Tibial artery (tissue), 4 donors: Measurements from ENCODE around the gene FBF1.

Experiments used
- DNase-seq, 2 donors: peaks; one replicate each; pipeline ENCODE4 v3.0.0-alpha.2; 2019
- H3K27ac ChIP-seq, 2 donors: fragments of 200-600 bp; sonication (generic) in 1 of 2; 1 replicate in 1 of 2; 2 replicates in 1 of 2; pipeline ENCODE4 v1.5.1; 2018 to 2019; ENCODE audit warnings: mild to moderate bottlenecking in 1 of 2
- H3K27me3 ChIP-seq, 2 donors: fragments of 200-600 bp; sonication (generic) in 1 of 2; one replicate each; pipeline versions ENCODE4 v1.5.1 to v1.6.0; 2016 to 2019
- H3K36me3 ChIP-seq, 3 donors: fragments of 200-600 bp; sonication (generic) in 2 of 3; one replicate each; pipeline ENCODE4 v1.5.1; 2016 to 2019; ENCODE audit warnings: mild to moderate bottlenecking in 2 of 3
- H3K4me1 ChIP-seq, 4 donors: fragments of 200-600 bp; sonication (generic) in 2 of 4; 1 replicate in 3 of 4; 2 replicates in 1 of 4; pipeline ENCODE4 v1.5.1; 2016 to 2019
- H3K4me3 ChIP-seq, 2 donors: fragments of 200-600 bp; sonication (generic) in 1 of 2; 1 replicate in 1 of 2; 2 replicates in 1 of 2; pipeline ENCODE4 v1.5.1; 2018 to 2019; ENCODE audit warnings: mild to moderate bottlenecking in 2 of 2
- H3K9me3 ChIP-seq, 3 donors: fragments of 200-600 bp; sonication (generic) in 1 of 3; one replicate each; pipeline ENCODE4 v1.5.1; 2016 to 2019
- CTCF ChIP-seq, 2 experiments: fragments of 200-600 bp in 1 of 2; fragments of 450-650 bp in 1 of 2; IDR thresholded peaks; one replicate each; pipeline ENCODE4 v1.5.1; 2017 to 2019; ENCODE audit warnings: antibody characterized with exemption in 2 of 2, mild to moderate bottlenecking in 1 of 2, moderate library complexity in 1 of 2
- intact Hi-C: fragments of 100-400 bp; cut with DNase I; formaldehyde crosslinking; loops from one replicate; pipeline ENCODE4 v1.15.0; 2023; ENCODE audit warnings: low total_unique reads

Gene FBF1

GRCh38 chr17:75875940-75876189 is 65.0 kb downstream of the FBF1 start:
- peak overlapping the region; percentile 64 to 79 for H3K4me3 ChIP-seq
- no peaks in the 10 kb centered on the region for H3K9me3 ChIP-seq
- H3K27ac ChIP-seq, result peak overlapping the region; percentile 87 to 97
- intact Hi-C loops, result no loop called here
- peaks cover 17 to 68% (median 60%) of the 10 kb centered on the region in 4 donors for H3K4me1 ChIP-seq
- no peaks in the 10 kb centered on the region for H3K27me3 ChIP-seq
- no peak for TF ChIP-seq CTCF (IDR thresholded peaks at IDR 0.05)
- peaks cover 9 to 25% (median 21%) of the 10 kb centered on the region in 3 donors for H3K36me3 ChIP-seq
- DNase-seq, result peak; percentile 49 to 91

GRCh38 chr17:75875182-75875939 is 65.5 kb downstream of the FBF1 start:
- Histone ChIP-seq H3K4me3 (peak overlapping the region; percentile 64 to 79), H3K4me1 (peaks cover 17 to 73% (median 64%) of the 10 kb centered on the region in 4 donors), H3K36me3 (peaks cover 9 to 25% (median 21%) of the 10 kb centered on the region in 3 donors), H3K27ac (peak overlapping the region; percentile 87 to 97), H3K9me3 (no peaks in the 10 kb centered on the region), H3K27me3 (no peaks in the 10 kb centered on the region)
- peak in 1 of 2 donors; percentile 68 for DNase-seq
- no peak for TF ChIP-seq CTCF (IDR thresholded peaks at IDR 0.05)
- intact Hi-C loops, result no loop called here

- no peaks in the 10 kb centered on the region for H3K9me3 ChIP-seq
- no peak for DNase-seq
- H3K27me3 ChIP-seq, result no peaks in the 10 kb centered on the region
- H3K36me3 ChIP-seq, result peaks cover 9 to 25% (median 21%) of the 10 kb centered on the region in 3 donors
- H3K4me3 ChIP-seq, result peak overlapping the region in 1 of 2 donors; percentile 64
- H3K4me1 ChIP-seq, result peaks cover 22 to 81% (median 72%) of the 10 kb centered on the region in 4 donors
- peak overlapping the region; percentile 87 to 97 for H3K27ac ChIP-seq
- TF ChIP-seq CTCF (IDR thresholded peaks at IDR 0.05), result no peak
- intact Hi-C loops, result no loop called here
These were observed 66.3 kb downstream of the FBF1 start for GRCh38 chr17:75874323-75875181.

DNA sequence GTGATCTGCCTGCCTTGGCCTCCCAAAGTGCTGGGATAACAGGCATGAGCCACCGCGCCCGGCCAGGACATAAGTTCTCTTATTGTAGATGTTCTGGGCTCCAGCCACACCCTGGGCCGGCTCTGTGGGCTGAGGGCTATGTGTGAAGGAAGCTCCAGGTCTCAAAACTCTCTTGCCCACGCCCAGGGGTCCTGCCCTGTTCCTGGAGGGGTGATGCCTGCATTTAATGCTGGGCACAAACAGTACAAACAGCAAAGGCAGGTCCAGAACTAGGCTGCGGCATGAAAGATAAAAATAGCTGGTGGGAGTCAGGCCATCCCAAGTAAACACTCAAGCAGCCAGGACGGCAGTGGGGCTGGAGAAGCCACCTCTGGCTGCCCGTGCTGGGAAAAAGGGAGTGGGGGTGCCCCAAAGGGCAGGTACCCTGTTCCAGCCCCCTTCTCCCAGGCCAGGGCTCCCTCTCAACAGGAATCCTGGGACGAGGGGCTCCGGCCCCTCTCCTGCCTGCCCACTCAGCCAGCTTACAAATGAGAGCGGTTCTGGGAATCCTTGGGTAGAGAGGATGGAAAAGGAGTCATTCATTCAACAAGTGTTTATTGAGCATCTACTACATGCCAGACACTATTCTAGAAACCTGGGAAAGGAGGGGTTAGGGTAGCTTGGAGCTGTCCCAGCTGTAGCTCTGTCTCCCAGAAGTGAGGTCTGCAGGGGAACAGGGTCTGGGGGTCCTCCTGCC is 67.1 kb downstream of the FBF1 start:
- no peaks in the 10 kb centered on the region for H3K27me3 ChIP-seq
- DNase-seq, result peak; percentile 46 to 88
- no peak overlapping the region for H3K4me3 ChIP-seq
- intact Hi-C loops, result no loop called here
- peaks cover 23 to 84% (median 77%) of the 10 kb centered on the region in 4 donors for H3K4me1 ChIP-seq
- peak overlapping the region; percentile 87 to 97 for H3K27ac ChIP-seq
- H3K36me3 ChIP-seq, result peaks cover 9 to 25% (median 21%) of the 10 kb centered on the region in 3 donors
- no peaks in the 10 kb centered on the region for H3K9me3 ChIP-seq
- no peak for TF ChIP-seq CTCF (IDR thresholded peaks at IDR 0.05)
